Epidermal melanocyte (primary cell): ENCODE results near the gene CNTNAP2.
A peak's percentile ranks its signal among the peaks of the same experiment; 100 is the strongest.

Experiments used
- DNase-seq: peaks from one replicate; pipeline ENCODE4 v3.0.0; 2011; ENCODE audit warnings: low spot score; ENCODE audit not compliant: insufficient read length

CNTNAP2 gene

DNA sequence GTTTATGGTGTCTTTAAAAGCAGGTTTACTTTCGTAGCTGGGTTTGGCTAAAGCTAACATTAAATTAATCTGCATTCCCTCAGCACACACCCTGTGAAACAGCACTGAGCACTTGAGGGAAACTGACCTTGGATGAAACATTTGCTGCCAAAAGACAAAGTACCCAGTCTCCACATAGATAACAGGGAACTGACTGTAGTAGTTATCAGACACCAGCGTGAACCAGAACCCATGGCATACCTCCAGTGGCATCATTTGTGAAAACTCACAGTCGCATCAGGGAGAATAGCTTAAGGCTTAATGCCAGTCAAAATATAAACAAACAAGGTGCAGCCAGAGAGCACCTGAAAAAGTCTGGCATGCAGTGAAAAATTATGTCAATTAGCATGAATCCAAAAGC, 2116.2 kb downstream of the CNTNAP2 start:
- DNase-seq: no peak

GRCh38 chr7:148234715-148235114, 2118.1 kb downstream of the CNTNAP2 start:
- DNase-seq: no peak

GRCh38 chr7:148238761-148239325, 2122.2 kb downstream of the CNTNAP2 start:
- no peak for DNase-seq

GRCh38 chr7:148241700-148242293, 2125.2 kb downstream of the CNTNAP2 start:
- no peak for DNase-seq

DNA sequence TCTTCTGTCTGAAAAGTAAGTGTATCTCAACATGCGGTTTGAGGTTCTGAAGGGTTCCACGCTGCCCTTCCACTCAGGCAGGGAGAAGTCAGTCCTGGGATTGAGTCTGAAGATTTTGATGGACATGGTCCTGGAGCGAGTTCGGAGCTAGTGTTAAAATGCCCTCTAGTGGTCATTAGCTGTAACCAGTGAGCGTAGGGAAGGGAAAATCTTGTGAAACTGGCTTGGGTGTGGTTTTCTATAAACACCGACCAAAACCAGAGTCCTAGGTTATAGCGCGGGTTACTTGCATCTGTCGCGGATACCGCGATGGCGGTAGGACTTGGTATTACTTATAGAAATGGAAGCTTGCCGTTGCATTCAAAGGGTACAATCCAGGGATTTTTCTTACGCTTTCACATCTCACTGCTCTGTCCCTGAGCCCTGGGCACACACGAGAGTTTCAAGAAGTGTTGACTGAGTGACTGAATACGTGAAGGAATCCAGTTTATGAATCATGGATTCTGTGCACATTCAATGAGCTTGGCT, 2125.8 kb downstream of the CNTNAP2 start:
- peak; percentile 60 for DNase-seq

- DNase-seq: no peak
Observed at GRCh38 chr7:148245381-148245780, 2128.8 kb downstream of the CNTNAP2 start.

- DNase-seq: no peak
Observed at GRCh38 chr7:148253629-148254028, 2137.0 kb downstream of the CNTNAP2 start.

- DNase-seq: no peak
Observed at GRCh38 chr7:148255333-148255732, 2138.7 kb downstream of the CNTNAP2 start.

DNA sequence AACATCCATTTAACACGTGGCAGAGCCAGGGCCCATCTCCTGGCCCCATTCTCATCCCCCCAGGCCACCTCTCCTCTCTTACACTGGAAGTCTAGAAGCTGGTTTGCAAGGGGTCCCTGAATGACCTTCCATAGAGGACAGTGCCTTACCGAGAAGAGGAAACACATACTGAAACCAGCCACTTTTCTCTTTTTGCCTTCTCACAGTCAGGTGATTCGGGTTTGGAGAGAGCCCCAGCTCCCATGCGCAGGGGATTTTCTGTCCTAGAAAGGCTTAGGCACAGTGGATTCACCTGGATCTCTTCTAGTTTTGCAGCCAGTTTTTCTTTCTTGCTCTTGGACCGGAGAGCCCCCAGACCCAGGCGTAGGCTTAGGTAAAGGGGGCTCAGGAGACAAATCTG, 2139.8 kb downstream of the CNTNAP2 start:
- no peak for DNase-seq

- no peak for DNase-seq
Observed at GRCh38 chr7:148260599-148260998, 2144.0 kb downstream of the CNTNAP2 start.

DNA sequence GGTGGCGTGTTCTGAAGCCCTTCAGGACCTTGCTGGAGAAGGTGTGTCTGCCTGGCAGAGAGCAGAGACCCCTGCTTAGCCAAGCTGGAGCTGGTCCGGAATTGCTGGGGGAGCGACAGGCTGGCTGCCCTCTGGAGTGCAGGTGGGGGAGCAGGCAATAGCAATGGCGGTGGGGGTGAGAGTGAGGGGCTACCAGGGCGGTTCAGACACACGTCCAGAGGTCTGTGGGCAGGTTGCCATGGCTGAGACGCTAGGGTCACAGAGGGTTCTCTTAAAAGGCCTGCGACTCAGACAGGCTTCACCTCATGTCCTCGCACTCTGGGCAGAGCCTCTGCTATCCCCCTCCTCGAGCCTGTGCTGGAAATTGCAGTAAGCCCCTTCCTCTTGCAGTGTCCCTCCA, 2144.9 kb downstream of the CNTNAP2 start:
- no peak for DNase-seq

GRCh38 chr7:148261996-148262688, 2145.5 kb downstream of the CNTNAP2 start:
- no peak for DNase-seq

GRCh38 chr7:148262721-148263229, 2146.2 kb downstream of the CNTNAP2 start:
- DNase-seq: no peak

DNA sequence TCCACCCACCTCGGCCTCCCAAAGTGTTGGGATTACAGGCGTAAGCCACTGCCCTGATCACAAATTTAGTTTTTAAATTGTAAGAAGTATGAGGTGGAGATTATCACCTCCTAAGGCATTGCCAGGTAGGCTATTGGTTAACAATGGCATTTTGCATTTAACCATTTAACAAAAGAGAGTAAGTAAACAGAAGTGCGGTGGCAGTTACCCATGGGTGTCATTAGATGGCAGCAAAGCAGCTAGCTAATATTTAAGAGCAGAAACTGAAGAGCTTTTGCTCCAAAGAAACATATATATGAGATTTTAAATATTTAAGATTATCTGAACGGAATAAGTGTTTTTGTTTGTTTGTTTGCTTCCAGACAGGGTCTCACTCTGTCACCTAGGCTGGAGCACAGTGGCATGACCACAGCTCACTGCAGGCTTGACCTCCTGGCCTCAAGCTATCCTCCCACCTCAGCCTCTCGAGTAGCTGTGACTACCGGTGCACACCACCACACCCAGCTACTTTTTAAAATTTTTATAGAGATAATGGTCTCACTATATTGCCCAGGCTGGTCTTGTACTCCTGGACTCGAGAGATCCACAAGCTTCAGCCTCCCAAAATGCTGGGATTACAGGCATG, 2148.4 kb downstream of the CNTNAP2 start:
- no peak for DNase-seq

DNA sequence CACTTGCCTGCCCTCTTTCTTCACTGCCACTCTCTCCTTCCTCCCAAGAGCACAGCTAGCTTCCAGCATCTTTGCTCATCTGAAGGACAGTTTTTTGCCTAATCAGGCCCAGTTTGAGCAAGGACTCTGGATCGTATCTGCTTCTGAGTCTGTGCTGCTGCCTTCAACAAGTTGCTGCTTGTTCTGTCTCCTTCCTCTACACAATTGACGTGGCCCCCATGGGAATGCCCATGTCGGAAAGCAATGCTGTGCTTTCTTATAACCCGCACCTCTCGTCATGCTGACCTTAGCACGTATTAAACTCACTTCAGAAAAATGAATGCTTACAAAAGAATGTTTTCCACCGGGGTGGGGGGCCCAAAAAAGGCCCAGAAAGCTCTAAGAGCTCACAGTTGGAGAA, 2149.3 kb downstream of the CNTNAP2 start:
- DNase-seq: no peak

GRCh38 chr7:148266795-148267194, 2150.2 kb downstream of the CNTNAP2 start:
- DNase-seq: no peak

DNA sequence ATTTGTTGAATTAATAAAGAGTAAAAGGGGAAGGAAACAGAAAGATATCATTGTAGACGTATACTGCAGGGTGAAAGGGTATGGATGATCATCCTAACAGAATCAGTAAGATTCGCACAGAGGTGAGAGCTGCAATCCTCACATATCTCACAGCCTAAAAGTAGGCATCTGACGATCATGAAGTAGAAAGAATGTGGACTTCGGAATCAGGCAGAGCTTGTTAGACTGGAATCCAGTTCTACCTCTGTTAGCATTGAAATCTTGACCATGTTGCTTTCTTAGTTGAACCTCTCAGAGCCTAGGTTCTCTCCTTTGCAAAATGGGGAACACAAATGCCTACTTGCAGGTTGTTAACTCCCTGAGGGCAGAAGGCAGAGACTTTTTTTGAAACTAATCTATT, 2154.0 kb downstream of the CNTNAP2 start:
- DNase-seq: no peak

DNA sequence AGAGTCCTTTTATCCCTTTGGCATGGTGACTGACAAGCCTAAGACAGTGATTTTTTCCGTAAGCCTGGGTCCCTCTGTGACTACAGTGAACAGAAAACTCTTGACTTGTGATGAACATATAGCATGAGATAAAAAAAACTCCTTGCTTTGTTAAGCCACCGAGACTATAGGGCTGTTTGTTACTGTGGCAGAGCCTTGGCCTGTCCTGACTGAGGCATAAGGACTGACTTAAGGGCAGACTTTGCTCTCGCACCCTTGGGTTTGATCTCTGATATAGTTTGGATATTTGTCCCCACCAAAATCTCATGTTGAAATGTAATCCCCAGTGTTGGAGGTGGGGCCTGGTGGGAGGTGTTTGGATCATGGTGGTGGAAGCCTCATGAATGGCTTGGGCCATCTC, 2157.5 kb downstream of the CNTNAP2 start:
- DNase-seq: no peak

DNA sequence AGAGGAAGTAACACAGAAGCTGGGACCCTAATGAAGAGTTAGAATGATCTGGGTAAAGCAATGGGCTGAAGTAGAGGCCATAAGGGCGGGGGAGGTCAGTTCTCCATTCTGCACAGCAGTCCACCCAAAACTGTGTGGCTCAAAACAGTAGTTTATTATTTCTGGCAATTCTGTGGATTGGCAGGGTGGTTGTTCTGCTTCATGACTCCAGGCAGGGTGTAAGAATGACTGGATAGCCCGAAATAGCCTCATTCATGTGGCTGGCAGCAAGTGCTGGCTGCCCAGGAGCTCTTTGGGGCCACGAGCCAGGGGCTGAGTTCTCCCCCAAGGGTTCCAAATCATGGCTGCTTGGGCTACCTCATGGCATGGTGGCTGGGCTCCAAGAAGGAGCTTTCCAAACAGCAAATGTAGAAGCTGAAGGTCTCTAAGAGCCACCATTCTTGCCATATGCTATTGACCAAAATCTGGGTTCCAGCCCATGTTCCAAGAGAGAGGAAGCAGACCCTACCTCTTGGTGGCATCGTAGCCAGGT, 2158.8 kb downstream of the CNTNAP2 start:
- DNase-seq: no peak

DNA sequence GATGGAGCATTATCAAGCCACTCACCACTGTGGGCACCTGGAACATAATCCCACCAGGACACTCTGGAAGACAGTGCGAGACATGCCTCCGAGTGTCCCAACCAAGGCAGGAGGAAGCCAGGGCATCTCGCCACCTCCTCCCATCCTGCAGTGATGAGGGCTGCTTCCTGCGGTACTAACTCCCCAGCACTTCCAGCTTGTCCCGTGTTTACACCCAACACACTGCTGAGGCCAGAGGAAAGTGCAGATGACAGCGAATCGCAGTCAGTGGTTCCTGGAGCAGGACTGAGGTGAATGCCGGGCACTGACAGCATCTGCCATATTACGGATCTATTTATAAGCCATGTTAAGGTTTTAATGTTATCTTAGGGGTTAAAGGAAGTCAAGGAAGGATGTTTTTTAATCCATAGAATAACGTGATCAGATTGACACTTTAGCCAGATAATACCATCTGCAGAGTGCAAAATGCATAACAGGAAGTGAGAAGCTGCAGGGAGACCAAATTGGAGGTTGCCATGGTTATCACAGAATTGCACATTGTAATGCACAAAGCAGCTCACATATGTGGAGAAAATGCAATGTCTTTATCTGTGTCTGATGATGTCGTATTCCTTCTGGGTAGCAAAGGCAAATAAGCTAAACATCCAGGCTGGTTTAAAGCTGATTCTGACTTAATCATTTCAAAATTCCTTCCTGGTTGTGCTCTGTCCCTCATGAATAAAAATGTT, 2159.9 kb downstream of the CNTNAP2 start:
- DNase-seq: no peak

GRCh38 chr7:148277042-148277660, 2160.6 kb downstream of the CNTNAP2 start:
- DNase-seq: no peak
